HCEC 1CT (cell line): Measurements from ENCODE around the gene CRHR2.
"Not testable (repeated sequence)": the region's sequence is repeated elsewhere in the genome, so short reads cannot be mapped to it uniquely, and the experiment has no call there.

ENCODE experiments used
- DNase-seq: peaks from one replicate; pipeline ENCODE4 v3.0.0-alpha.2; 2017

Gene CRHR2

DNA sequence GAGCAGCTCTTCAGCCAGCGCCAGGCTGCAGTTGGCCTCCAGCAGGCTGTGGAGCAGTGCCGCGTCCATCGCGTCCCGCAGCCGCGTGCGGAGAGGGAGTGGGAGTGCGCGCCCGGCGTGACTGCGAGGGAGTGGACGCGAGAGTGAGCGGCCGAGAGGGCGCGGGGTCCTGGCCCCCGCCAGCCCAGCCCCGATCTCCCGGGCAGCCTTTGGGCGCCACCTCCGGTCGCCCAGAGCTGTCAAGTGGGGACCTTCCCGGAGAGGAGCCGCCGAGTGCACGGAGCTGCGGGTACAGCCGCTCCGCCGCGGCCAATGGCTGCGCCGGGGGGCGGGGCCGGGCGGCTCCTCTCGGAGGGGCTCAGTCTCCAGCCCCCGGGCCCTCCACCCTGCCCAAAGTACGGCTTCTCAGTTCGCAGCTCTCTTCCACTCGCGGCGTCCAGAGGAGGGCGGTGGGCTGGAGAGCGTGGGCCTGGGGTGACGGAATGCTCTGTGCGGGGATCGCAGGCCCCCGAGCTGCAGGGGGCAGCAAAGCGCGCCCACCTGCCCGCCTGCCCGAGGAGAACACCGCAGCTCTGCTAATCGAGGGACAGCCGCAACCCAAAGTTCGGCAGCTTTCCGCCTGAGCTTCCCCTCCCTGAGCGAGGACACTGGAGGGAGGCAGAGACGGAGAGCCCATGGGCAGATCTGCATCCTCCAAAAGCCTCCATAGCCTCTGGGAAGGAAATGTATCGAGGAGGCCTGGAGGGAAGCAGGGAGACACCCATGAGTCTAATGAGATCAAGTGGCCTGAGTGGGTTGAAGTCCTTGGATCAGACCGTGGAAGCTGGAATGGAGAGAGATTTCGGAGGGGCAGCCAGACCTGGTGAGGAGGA lies at the start of gene CRHR2:
Gene CRHR2 (minus strand): TSS at position 245 of the 872 bp plus-strand sequence. CDS start 176 bp downstream, at position 69.
- DNase-seq = no peak

DNA sequence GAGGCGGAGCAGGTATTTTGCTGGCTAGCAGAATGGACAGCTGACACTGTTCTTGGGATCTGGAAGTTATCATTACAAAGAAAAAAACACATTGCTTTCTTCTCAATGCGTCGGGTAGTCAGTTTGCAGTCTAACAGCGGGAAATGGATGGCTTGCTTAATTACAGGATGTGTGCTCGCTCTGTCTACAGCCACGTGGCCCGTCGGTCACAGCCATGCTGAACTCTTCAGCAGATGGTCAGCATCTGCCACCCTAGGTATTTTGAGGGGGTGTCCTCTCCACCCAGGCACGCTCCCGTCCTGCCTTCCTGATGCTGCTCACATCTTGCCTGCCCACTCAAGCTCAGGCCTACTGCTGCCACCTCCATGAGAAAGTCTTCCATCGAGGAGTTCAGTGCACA lies 49.3 kb upstream of the CRHR2 start:
- DNase-seq = no peak

DNA sequence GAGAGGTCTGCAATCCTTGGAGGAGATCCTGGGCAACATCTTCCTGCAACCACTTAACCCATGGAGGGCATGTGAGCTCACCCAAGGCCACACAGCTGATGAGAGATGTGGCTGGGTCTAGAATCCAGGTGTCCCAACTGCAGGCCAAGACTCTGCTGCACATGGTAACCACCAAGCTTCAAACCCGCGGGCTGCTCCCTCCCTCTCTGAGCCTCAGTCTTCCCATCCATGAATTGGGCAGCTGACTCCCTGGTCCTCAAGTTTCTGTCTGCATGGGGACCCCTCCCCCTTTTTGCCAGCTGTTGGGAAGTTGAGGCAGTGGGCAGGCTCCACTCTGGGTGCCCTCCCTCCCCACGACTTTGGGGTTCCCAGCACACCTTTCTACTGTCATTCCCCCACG lies 48.7 kb upstream of the CRHR2 start:
- DNase-seq = no peak

GRCh38 chr7:30730097-30730496 lies 47.8 kb upstream of the CRHR2 start:
- DNase-seq = no peak

DNA sequence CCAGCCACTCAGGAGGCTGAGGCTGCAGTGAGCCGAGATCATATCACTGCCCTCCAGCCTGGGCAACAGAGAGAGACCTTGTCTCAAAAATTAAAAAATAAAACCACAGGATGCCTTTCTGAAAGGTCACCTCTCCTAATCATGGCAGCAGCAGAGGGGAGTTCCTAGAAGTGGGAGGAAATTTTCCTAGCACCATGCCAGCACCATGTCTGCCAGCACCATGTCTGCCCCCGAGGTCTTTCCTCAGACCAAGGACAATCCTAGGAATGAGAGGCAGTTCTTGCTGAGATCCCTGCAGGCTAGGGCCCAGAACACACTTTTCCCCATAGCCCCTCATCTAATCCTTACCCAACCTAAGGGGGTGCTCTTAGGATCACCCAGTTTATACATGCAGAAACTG lies 47.4 kb upstream of the CRHR2 start:
- DNase-seq = no peak

GRCh38 chr7:30728591-30729100 lies 46.4 kb upstream of the CRHR2 start:
- DNase-seq = no peak

GRCh38 chr7:30727061-30727945 lies 45.0 kb upstream of the CRHR2 start:
- no peak for DNase-seq

- DNase-seq = no peak
Observed at GRCh38 chr7:30726296-30727006, 44.2 kb upstream of the CRHR2 start.

GRCh38 chr7:30723776-30724175 lies 41.5 kb upstream of the CRHR2 start:
- DNase-seq = no peak

DNA sequence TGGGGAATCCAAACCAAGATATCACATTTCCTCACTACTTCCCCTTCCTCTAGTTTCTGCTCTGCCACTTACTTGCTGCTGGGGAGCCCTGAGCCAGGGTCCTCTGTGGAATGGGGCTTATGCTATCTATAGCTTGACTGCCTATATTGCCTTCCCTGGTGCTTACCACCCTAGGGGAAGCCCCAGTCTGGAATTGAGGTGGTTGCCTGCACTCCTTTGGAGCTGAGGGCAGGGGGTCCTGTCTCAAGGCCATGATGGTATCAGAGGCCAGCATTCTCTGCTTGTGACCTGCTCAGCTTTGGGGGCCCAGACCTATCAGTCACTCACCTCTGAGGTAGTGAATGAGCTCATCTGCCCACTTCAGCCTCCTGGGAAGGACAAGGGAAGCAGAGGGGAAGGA lies 40.4 kb upstream of the CRHR2 start:
- no peak for DNase-seq

DNA sequence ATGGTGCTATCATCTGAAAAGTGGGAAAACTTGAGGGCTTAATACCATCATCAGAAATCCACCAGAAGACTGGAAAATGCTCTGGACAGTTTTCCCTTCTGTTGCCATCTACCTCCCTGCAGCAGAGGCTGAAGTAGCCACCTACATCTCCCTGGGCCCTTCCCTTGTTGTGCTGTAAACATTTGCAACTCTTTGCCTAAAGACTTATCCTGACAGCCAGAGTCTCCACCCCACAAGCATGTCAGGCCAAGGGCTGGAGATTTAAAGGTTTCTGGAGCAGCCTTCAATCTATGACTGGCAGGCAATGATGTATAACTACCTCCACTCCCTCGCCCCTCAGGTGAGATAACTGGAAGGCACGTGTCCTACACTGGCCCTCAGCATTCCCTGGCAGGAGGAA lies 39.9 kb upstream of the CRHR2 start:
- DNase-seq = no peak

- DNase-seq = no peak
Observed at GRCh38 chr7:30721211-30721610, 39.0 kb upstream of the CRHR2 start.

GRCh38 chr7:30719434-30719833 lies 37.2 kb upstream of the CRHR2 start:
- not testable (repeated sequence) for DNase-seq

DNA sequence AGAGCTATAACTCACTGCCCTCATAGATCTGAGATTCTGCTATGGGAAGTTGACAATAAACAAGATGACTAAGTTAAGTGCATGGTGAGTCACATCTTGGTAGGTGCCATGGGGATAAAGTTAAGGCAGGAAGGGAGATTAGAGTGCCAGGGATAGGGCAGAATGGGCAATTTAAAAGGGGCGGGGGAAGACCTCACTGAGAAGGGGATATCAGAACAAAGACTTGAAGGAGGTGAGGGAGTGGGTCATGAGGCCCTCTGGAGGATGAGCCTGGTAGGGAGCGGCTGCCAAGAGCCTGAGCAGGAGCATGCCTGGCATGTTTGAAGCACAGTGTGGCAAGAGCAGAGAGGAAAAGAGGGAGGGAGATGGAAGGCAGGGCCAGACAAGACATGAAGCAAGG lies 34.9 kb upstream of the CRHR2 start:
- peak; percentile 32 for DNase-seq

DNA sequence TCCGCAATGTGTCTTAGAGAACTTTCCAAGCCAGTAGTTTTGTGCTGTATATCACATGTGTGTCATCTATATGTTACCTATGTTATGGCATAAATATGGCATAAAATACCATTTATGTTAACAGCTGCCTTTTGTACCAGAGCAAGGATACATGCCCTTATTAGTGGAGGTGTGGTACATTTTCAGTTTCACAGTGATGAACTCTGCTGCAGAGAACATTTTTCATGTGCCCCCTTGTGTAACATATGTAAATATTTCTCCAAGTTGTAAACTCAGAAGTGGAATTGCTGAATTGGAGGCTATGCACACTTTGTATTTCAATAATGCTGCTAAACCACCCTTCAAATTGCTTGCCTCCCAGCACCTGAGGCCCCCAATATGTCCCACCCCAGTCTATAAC lies 31.9 kb upstream of the CRHR2 start:
- DNase-seq = no peak

DNA sequence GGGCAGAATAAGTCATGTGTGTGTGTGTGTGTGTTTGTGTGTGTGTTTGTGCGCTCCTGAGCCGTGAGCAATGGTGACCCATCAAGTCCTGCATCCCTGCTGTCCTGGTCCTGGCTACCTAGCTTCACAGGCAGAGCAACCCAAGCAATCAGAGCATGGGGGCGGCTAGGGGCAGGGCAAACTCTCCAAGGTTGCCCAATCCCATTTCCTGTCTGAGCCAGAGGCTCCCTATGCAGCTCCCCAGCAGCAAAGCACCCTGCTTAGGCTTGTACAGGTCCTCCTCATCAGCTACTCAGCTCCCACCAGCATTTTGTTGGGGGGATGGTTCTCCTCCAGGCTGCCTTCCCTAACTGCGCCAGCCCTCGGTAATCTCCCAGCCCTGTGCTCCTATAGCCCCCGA lies 31.1 kb upstream of the CRHR2 start:
- no peak for DNase-seq

- no peak for DNase-seq
Observed at GRCh38 chr7:30710669-30711068, 28.4 kb upstream of the CRHR2 start.

DNA sequence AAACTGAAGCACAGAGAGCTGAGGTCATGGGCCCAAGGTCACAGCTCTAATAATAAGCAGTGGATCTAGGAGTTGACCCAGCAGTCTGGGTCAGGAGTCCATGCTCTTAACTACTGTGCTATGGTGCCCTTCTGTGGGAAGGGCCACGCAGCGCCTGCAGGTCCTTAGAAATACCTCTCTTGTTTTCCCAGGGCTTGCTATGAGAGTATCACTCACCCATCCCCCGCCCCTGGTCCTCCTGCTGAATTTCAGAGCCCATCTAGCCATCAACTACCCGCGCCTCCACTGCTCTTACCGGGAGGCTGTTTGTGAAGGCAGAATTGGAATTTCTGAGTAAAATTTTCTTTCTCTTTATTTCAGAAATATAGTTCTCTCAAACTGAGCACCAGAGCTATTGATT lies 27.3 kb upstream of the CRHR2 start:
- DNase-seq = no peak

DNA sequence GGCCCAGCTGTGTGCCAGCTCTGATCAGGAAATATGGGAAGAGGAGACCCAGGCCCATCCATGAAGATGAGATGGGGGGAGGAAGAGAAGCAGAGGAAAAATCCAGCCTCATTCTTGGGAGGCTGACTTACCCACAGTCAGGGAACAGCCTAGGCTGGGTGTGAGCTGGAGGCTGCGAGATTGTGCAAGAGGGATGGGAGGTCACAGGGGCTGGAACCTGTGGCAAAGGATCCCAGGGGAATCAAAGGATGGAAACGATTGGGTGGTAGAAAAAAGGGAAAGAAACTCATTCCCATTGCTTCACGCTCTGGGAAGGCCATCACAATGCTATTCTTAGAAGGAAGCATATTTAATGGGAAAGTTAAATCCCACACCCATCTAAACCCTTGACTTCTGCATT lies 26.7 kb upstream of the CRHR2 start:
- no peak for DNase-seq

DNA sequence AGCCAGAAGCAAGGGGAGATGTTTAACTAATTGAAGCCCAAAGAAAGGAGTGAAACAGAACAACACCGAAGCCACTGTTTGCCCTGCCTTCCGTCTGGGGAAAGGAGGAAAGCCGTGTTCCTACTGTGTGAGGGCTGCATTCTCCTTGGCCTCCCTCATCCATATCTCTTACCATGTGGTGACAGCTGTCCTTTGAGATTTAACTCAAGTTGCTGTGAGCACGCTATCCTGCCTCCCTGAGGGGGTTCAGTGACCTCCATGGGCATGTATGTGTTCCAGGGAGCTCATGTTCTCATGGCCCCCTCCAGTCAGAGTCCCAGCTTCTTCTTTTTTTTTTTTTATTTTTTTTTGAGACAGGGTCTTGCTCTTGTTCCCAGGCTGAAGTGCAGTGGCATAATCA lies 26.2 kb upstream of the CRHR2 start:
- DNase-seq = no peak

- no peak for DNase-seq
Observed at GRCh38 chr7:30707391-30708357, 25.4 kb upstream of the CRHR2 start.

DNA sequence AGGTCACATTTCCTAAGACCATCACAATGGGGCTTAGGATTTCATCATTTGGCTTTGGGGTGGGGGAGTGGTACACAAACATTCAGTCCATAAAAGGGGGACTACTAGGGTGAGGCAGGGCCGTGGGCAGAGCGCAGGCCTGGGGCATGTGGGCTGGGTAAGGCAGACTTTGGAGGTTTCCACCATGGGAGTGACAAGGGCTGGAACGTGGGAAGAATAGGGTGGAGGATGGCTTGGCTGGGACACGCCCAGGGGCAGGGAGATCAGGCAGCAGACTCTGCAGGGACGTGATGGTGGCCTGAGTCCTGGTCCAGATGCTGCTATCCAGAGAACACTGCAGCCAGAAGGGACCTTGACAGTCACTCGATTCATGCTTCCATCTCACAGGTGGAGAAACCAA lies 24.7 kb upstream of the CRHR2 start:
- DNase-seq = no peak
